ENCODE results near the gene ERICH3.

DNA sequence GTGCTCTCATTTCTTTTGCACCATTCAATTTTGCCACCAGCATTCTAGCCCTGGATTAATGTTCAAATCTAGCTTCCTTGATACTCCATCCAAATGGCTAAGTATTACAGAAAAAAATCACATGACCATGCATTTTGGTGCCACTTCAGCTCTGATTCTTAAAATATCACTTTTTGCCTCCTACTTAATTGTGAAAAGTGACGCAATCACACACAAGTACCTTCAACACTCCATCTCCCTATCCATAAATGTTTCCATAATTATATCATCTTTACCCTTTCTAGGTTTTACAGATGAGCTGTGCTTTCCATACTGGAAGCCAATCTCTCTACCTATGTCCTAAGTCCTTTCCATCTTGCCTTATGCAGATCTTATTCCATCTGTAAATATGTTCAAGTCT, 43.2 kb upstream of the ERICH3 start:
- TF ChIP-seq POLR2AphosphoS5 (IDR thresholded peaks at IDR 0.05; ENCODE audit: borderline replicate concordance, low read depth, low read length) (no peak), FOXP2 (optimal IDR thresholded peaks at IDR 0.05; ENCODE audit: control extremely low read depth, extremely low read length, insufficient read depth) (no peak)

Measured in SK-N-MC (cell line).